GM18499 (cell line): ENCODE measurements around the gene ARF6.
"Not testable (repeated sequence)": the region's sequence is repeated elsewhere in the genome, so short reads cannot be mapped to it uniquely, and the experiment has no call there.

Experiments used
- ATAC-seq: cut with Tn5 transposase; IDR thresholded peaks from one replicate; pipeline ENCODE4 v1.9.1; 2021; ENCODE audit warnings: moderate number of reproducible peaks; ENCODE audit not compliant: insufficient read depth, unreplicated experiment

The ARF6 gene

GRCh38 chr14:49902679-49903246 lies 9.9 kb downstream of the ARF6 start:
- ATAC-seq, result not testable (repeated sequence)

- ATAC-seq, result no peak
Measured at GRCh38 chr14:49904270-49904669, 11.4 kb downstream of the ARF6 start.

GRCh38 chr14:49905989-49906388 lies 13.1 kb downstream of the ARF6 start:
- no peak for ATAC-seq

- no peak for ATAC-seq
Measured at GRCh38 chr14:49907186-49907585, 14.3 kb downstream of the ARF6 start.

GRCh38 chr14:49908433-49908782 lies 15.5 kb downstream of the ARF6 start:
- ATAC-seq, result no peak

GRCh38 chr14:49909016-49909415 lies 16.1 kb downstream of the ARF6 start:
- no peak for ATAC-seq

- no peak for ATAC-seq
Measured at GRCh38 chr14:49915085-49915484, 22.2 kb downstream of the ARF6 start.

- ATAC-seq, result no peak
Measured at GRCh38 chr14:49918706-49919105, 25.8 kb downstream of the ARF6 start.

GRCh38 chr14:49919825-49920659 lies 27.2 kb downstream of the ARF6 start:
- ATAC-seq, result no peak

- no peak for ATAC-seq
Measured at GRCh38 chr14:49920935-49921334, 28.1 kb downstream of the ARF6 start.

- ATAC-seq, result no peak
Measured at GRCh38 chr14:49921401-49921800, 28.5 kb downstream of the ARF6 start.

GRCh38 chr14:49923442-49923841 lies 30.6 kb downstream of the ARF6 start:
- ATAC-seq, result no peak

GRCh38 chr14:49923881-49924280 lies 31.0 kb downstream of the ARF6 start:
- ATAC-seq, result no peak

GRCh38 chr14:49924852-49925251 lies 32.0 kb downstream of the ARF6 start:
- no peak for ATAC-seq

- no peak for ATAC-seq
Measured at GRCh38 chr14:49926803-49927202, 33.9 kb downstream of the ARF6 start.

GRCh38 chr14:49928015-49928414 lies 35.1 kb downstream of the ARF6 start:
- ATAC-seq, result no peak

GRCh38 chr14:49930720-49931119 lies 37.8 kb downstream of the ARF6 start:
- no peak for ATAC-seq

- no peak for ATAC-seq
Measured at GRCh38 chr14:49931523-49931922, 38.6 kb downstream of the ARF6 start.

- no peak for ATAC-seq
Measured at GRCh38 chr14:49933128-49933527, 40.2 kb downstream of the ARF6 start.

GRCh38 chr14:49933704-49934103 lies 40.8 kb downstream of the ARF6 start:
- no peak for ATAC-seq

GRCh38 chr14:49934646-49935045 lies 41.8 kb downstream of the ARF6 start:
- ATAC-seq, result no peak

GRCh38 chr14:49935526-49935925 lies 42.6 kb downstream of the ARF6 start:
- no peak for ATAC-seq
